ENCODE measurements around the gene BTF3L4.
"Not testable (repeated sequence)": the region's sequence is repeated elsewhere in the genome, so short reads cannot be mapped to it uniquely, and the experiment has no call there.

GRCh38 chr1:52049337-52049736 lies 6.8 kb upstream of the BTF3L4 start:
- TF ChIP-seq MAX (CRISPR knock-in tag; IDR thresholded peaks at IDR 0.05); CTCF (IDR thresholded peaks at IDR 0.05): not testable (repeated sequence)
